HCT116 (cell line): ENCODE results near the gene EPN1. TPM values are rescaled to one million over a fixed set of nuclear protein-coding genes. Genes with fewer than 3 reads are reported as not detected.

Source experiments
- ATAC-seq: fragments of 200-7000 bp; cut with Tn5 transposase; 2 replicates; pipeline ENCODE4 v1.9.1; 2020; ENCODE audit warnings: mild to moderate bottlenecking, moderate library complexity
- BruUV-seq: library from RNA; stranded (reverse); fragments of 400-500 nt; replicated peaks from 2 replicates; lab custom pipeline; 2021; lab: Mats Ljungman, UMichigan
- CTCF ChIA-PET: fragments of 300-600 bp; sonication (Branson Sonifier 250); formaldehyde crosslinking; loops from one replicate; lab custom pipeline; 2021; ENCODE audit warnings: antibody characterized with exemption; lab: Charles Lee
- POLR2A ChIA-PET: fragments of 300-600, 350-600 bp; sonication (Branson Sonifier 250); formaldehyde crosslinking; loops from one replicate; lab custom pipeline; 2021; ENCODE audit warnings: antibody characterized with exemption; lab: Charles Lee
- RAD21 ChIA-PET, 2 experiments: fragments of 300-600 bp; sonication (Branson Sonifier 250); formaldehyde crosslinking; loops; one replicate each; lab custom pipeline; 2023; ENCODE audit warnings: low total read pairs in 2 of 2; ENCODE audit not compliant: uncharacterized antibody in 2 of 2, unreplicated experiment in 2 of 2, low non-redundant PET in 1 of 2; lab: Charles Lee
- DNase-seq: peaks from one replicate; pipeline ENCODE4 v3.0.0-alpha.2; 2010; ENCODE audit warnings: low read depth, low spot score
- H2AFZ ChIP-seq: fragments of 200-600 bp; shearing (Covaris generic), sonication (generic); 2 replicates; pipeline ENCODE4 v1.6.1; 2017; ENCODE audit warnings: low read depth, mixed run types, mixed read lengths, antibody characterized with exemption, low read length; ENCODE audit not compliant: poor library complexity, severe bottlenecking
- H3K27ac ChIP-seq: 2 replicates; pipeline ENCODE4 v1.5.1; 2012; ENCODE audit warnings: low read depth, low read length
- H3K27me3 ChIP-seq: fragments of 200-600 bp; sonication (generic); 2 replicates; pipeline ENCODE4 v1.6.1; 2016; ENCODE audit warnings: mixed run types, low read length, mixed read lengths; ENCODE audit not compliant: insufficient read depth
- H3K36me3 ChIP-seq, 2 experiments: fragments of 200-500 bp in 1 of 2; fragments of 200-600 bp in 1 of 2; sonication (Bioruptor generic) in 1 of 2; sonication (generic) in 1 of 2; 2 replicates each; pipeline versions ENCODE4 v1.5.1 to v1.6.1; 2014 to 2016; ENCODE audit warnings: low read length in 2 of 2, inconsistent platforms in 1 of 2, mixed read lengths in 1 of 2, mixed run types in 1 of 2; ENCODE audit not compliant: insufficient read depth in 2 of 2, control insufficient read depth in 1 of 2
- H3K4me1 ChIP-seq, 2 experiments: fragments of 200-600 bp in 1 of 2; sonication (generic) in 1 of 2; 2 replicates each; pipeline versions ENCODE4 v1.5.1 to v1.6.1; 2012 to 2017; ENCODE audit warnings: low read length in 2 of 2, inconsistent platforms in 1 of 2, mild to moderate bottlenecking in 1 of 2, mixed read lengths in 1 of 2, mixed run types in 1 of 2, moderate library complexity in 1 of 2; ENCODE audit not compliant: insufficient read depth in 2 of 2, control insufficient read depth in 1 of 2
- H3K4me2 ChIP-seq: fragments of 200-600 bp; sonication (generic); 2 replicates; pipeline ENCODE4 v1.6.1; 2017; ENCODE audit warnings: mixed run types, low read length, mixed read lengths
- H3K4me3 ChIP-seq, 2 experiments: fragments of 200-600 bp in 1 of 2; sonication (generic) in 1 of 2; replicated peaks in 1 of 2; 2 replicates each; pipeline ENCODE4 v1.5.1; 2011 to 2016; ENCODE audit warnings: low read length in 2 of 2, control low read depth in 1 of 2, low read depth in 1 of 2, mild to moderate bottlenecking in 1 of 2, mixed read lengths in 1 of 2, mixed run types in 1 of 2
- H3K79me2 ChIP-seq: fragments of 200-600 bp; sonication (generic); 2 replicates; pipeline ENCODE4 v1.6.1; 2017; ENCODE audit warnings: mild to moderate bottlenecking, mixed run types, low read length, moderate library complexity, mixed read lengths; ENCODE audit not compliant: insufficient read depth
- H3K9ac ChIP-seq: fragments of 200-600 bp; sonication (generic); 2 replicates; pipeline ENCODE4 v1.6.1; 2016; ENCODE audit warnings: low read length, mixed read lengths
- H3K9me2 ChIP-seq: fragments of 200-600 bp; sonication (generic), shearing (Covaris generic); 2 replicates; pipeline ENCODE4 v1.6.1; 2017; ENCODE audit warnings: mixed run types, mild to moderate bottlenecking, moderate library complexity; ENCODE audit not compliant: insufficient read depth
- H3K9me3 ChIP-seq, 2 experiments: fragments of 200-500 bp in 1 of 2; fragments of 200-600 bp in 1 of 2; sonication (Bioruptor generic) in 1 of 2; sonication (generic) in 1 of 2; 2 replicates each; pipeline ENCODE4 v1.6.1; 2014 to 2017; ENCODE audit warnings: low read length in 2 of 2, mixed read lengths in 2 of 2, inconsistent platforms in 1 of 2, low read depth in 1 of 2, mild to moderate bottlenecking in 1 of 2, mixed run types in 1 of 2, moderate library complexity in 1 of 2; ENCODE audit not compliant: control insufficient read depth in 1 of 2, insufficient read depth in 1 of 2
- H4K20me1 ChIP-seq: fragments of 200-600 bp; sonication (generic), shearing (Covaris generic); 2 replicates; pipeline ENCODE4 v1.6.1; 2017; ENCODE audit warnings: mixed run types, mild to moderate bottlenecking, moderate library complexity; ENCODE audit not compliant: insufficient read depth
- EZH2 ChIP-seq: fragments of 200-600 bp; sonication (generic); IDR thresholded peaks from 2 replicates; pipeline ENCODE4 v1.6.1; 2017; ENCODE audit warnings: antibody characterized with exemption, mixed run types
- SRF ChIP-seq: IDR thresholded peaks from 2 replicates; pipeline ENCODE4 v1.6.1; 2012; ENCODE audit warnings: low read depth
- TCF7L2 ChIP-seq: IDR thresholded peaks from 2 replicates; pipeline ENCODE4 v1.7.0; 2011; ENCODE audit warnings: borderline replicate concordance, inconsistent platforms; ENCODE audit not compliant: insufficient read depth, insufficient read length; ENCODE audit errors: extremely low read depth
- ZFX ChIP-seq: fragments of 450-650 bp; IDR thresholded peaks from 2 replicates; pipeline ENCODE4 v1.6.1; 2017
- ZNF274 ChIP-seq: fragments of 200-500 bp; sonication (Bioruptor generic); IDR thresholded peaks from 2 replicates; pipeline ENCODE4 v1.6.1; 2014; ENCODE audit warnings: mild to moderate bottlenecking, low read depth, low read length, inconsistent platforms
- intact Hi-C: fragments of 100-400 bp; cut with micrococcal nuclease; formaldehyde crosslinking; loops from 2 replicates; pipeline ENCODE4 v1.10.0; 2022
- total RNA-seq: library from RNA; stranded (reverse); gene quantifications from one replicate; pipeline ENCODE4 v1.2.1, GENCODE V29; 2021; ENCODE audit not compliant: unreplicated experiment
- TF ChIP-seq, protein P1 (sequence below), 3 experiments: fragments of 200-600 bp in 1 of 3; sonication (generic) in 1 of 3; IDR thresholded peaks in 2 of 3; conservative IDR thresholded peaks in 1 of 3; 2 replicates each; pipeline ENCODE4 v1.5.1; 2012 to 2017; ENCODE audit warnings: low read depth in 2 of 3, low read length in 2 of 3, antibody characterized with exemption in 1 of 3, borderline replicate concordance in 1 of 3, control low read depth in 1 of 3, mild to moderate bottlenecking in 1 of 3, mixed read lengths in 1 of 3, mixed run types in 1 of 3, moderate library complexity in 1 of 3; ENCODE audit not compliant: insufficient read depth in 1 of 3
- TF ChIP-seq, protein P2 (sequence below): IDR thresholded peaks from 2 replicates; pipeline ENCODE4 v1.6.1; 2012; ENCODE audit warnings: low read depth
- TF ChIP-seq, protein P3 (sequence below): IDR thresholded peaks from 2 replicates; pipeline ENCODE4 v1.6.1; 2012

EPN1 gene
- total RNA-seq, 1 experiment from 2014 or later, result 122 TPM

DNA sequence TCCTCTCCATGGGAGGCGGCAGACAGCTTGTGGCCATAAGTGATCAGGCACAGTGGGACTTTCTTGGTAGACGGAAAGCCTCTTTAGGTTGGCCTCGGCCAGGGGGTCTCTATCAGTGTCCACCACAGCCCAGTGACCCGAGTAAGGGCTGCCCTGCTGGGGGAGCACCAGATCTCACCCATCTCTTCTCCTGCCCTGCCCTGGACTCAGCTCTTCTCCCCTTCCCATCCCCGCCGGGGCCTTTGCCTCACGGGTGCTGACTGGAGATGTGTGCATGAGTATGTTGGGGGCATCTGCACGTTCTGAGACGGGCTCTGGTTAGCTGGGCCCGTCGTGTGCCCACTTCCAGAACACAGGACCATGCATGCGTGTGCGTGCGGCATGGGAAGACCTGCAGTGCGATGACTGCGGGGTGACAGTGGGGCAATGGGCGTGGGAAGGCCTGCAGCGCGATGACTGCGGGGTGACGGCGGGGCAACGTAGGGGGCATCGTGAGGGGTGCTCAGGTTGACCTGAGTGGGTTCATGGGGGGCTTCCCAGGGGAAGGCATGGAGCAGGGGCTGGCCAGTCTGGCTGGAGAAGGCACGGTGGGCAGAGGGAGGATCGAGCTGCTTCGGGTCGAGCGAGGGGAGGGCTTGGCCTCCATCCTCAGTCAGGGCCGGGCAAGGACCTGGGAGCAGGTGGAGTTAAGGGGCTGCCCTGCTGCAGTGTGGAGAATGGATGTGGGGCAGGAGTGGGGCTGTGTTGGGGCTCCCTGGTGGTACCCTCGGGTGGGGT is 15.9 kb downstream of the EPN1 start:
- intact Hi-C loops, result no loop called here

More for the DNA sequence above, 15.9 kb downstream of the EPN1 start:
- Histone ChIP-seq H4K20me1 (no peaks in the 10 kb centered on the region), H3K4me1 (no peaks in the 10 kb centered on the region), H3K79me2 (peaks cover 19% of the 10 kb centered on the region), H3K36me3 (peaks cover 23 to 25% of the 10 kb centered on the region in 2 experiments; a peak in 3 of 4 replicates), H2AFZ (no peak overlapping the region), H3K9ac (no peak overlapping the region), H3K27ac (no peak overlapping the region), H3K9me2 (no peaks in the 10 kb centered on the region), H3K27me3 (no peaks in the 10 kb centered on the region), H3K9me3 (no peaks in the 10 kb centered on the region), H3K4me2 (no peak overlapping the region), H3K4me3 (no peak overlapping the region)
- ATAC-seq (no peak), DNase-seq (no peak)
- no TSS peak for BruUV-seq
- RAD21 ChIA-PET, result no interaction called here
- no peak for TF ChIP-seq SRF
- TF ChIP-seq ZNF274, result no peak
- no peak for TF ChIP-seq EZH2
- TF ChIP-seq ZFX, result no peak
- TF ChIP-seq TCF7L2, result no peak
- TF ChIP-seq, protein P1, sequence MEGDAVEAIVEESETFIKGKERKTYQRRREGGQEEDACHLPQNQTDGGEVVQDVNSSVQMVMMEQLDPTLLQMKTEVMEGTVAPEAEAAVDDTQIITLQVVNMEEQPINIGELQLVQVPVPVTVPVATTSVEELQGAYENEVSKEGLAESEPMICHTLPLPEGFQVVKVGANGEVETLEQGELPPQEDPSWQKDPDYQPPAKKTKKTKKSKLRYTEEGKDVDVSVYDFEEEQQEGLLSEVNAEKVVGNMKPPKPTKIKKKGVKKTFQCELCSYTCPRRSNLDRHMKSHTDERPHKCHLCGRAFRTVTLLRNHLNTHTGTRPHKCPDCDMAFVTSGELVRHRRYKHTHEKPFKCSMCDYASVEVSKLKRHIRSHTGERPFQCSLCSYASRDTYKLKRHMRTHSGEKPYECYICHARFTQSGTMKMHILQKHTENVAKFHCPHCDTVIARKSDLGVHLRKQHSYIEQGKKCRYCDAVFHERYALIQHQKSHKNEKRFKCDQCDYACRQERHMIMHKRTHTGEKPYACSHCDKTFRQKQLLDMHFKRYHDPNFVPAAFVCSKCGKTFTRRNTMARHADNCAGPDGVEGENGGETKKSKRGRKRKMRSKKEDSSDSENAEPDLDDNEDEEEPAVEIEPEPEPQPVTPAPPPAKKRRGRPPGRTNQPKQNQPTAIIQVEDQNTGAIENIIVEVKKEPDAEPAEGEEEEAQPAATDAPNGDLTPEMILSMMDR (IDR thresholded peaks at IDR 0.05 in 2 of 3, conservative IDR thresholded peaks at IDR 0.05 in 1 of 3; ENCODE audit: borderline replicate concordance in 1 of 3, insufficient read depth in 1 of 3, low read depth in 2 of 3, low read length in 2 of 3), result no peak
- TF ChIP-seq, protein P2, sequence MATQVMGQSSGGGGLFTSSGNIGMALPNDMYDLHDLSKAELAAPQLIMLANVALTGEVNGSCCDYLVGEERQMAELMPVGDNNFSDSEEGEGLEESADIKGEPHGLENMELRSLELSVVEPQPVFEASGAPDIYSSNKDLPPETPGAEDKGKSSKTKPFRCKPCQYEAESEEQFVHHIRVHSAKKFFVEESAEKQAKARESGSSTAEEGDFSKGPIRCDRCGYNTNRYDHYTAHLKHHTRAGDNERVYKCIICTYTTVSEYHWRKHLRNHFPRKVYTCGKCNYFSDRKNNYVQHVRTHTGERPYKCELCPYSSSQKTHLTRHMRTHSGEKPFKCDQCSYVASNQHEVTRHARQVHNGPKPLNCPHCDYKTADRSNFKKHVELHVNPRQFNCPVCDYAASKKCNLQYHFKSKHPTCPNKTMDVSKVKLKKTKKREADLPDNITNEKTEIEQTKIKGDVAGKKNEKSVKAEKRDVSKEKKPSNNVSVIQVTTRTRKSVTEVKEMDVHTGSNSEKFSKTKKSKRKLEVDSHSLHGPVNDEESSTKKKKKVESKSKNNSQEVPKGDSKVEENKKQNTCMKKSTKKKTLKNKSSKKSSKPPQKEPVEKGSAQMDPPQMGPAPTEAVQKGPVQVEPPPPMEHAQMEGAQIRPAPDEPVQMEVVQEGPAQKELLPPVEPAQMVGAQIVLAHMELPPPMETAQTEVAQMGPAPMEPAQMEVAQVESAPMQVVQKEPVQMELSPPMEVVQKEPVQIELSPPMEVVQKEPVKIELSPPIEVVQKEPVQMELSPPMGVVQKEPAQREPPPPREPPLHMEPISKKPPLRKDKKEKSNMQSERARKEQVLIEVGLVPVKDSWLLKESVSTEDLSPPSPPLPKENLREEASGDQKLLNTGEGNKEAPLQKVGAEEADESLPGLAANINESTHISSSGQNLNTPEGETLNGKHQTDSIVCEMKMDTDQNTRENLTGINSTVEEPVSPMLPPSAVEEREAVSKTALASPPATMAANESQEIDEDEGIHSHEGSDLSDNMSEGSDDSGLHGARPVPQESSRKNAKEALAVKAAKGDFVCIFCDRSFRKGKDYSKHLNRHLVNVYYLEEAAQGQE, result no peak
- TF ChIP-seq, protein P3, sequence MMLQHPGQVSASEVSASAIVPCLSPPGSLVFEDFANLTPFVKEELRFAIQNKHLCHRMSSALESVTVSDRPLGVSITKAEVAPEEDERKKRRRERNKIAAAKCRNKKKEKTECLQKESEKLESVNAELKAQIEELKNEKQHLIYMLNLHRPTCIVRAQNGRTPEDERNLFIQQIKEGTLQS, result no peak
- CTCF ChIA-PET, result no interaction called here
- POLR2A ChIA-PET, result no interaction called here
